Measurements from ENCODE around the gene CC2D1A.

Gene CC2D1A

DNA sequence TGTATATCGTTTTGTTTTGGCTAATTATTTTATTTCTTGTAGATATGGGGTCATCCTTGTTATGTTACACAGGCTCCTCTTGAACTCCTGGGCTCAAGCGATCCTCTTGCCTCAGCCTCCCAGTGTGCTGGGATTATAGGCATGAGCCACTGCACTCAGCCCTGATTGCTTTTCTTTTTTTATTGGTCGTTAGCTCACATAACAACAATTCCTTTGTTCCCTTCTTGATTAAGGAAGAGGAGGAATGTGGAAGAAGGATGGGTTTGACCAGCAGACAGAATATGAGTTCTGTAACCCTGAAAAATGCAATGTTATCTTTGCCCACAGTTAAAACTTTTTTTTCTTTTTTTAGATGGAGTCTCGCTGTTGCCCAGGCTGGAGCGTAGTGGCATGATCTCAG, 11.4 kb upstream of the CC2D1A start:
- no peak overlapping the region for H3K27ac ChIP-seq
- TF ChIP-seq CTCF (IDR thresholded peaks at IDR 0.05) (no peak), ZFX (IDR thresholded peaks at IDR 0.05; ENCODE audit: borderline replicate concordance) (no peak)

- no peak for TF ChIP-seq CTCF (IDR thresholded peaks at IDR 0.05)
- TF ChIP-seq ZFX (IDR thresholded peaks at IDR 0.05; ENCODE audit: borderline replicate concordance), result no peak
- H3K27ac ChIP-seq, result no peak overlapping the region
Observed at GRCh38 chr19:13896227-13896626, 9.8 kb upstream of the CC2D1A start.

GRCh38 chr19:13899393-13899792, 6.6 kb upstream of the CC2D1A start:
- TF ChIP-seq ZFX (IDR thresholded peaks at IDR 0.05; ENCODE audit: borderline replicate concordance) (no peak), CTCF (IDR thresholded peaks at IDR 0.05) (no peak)
- no peak overlapping the region for H3K27ac ChIP-seq

DNA sequence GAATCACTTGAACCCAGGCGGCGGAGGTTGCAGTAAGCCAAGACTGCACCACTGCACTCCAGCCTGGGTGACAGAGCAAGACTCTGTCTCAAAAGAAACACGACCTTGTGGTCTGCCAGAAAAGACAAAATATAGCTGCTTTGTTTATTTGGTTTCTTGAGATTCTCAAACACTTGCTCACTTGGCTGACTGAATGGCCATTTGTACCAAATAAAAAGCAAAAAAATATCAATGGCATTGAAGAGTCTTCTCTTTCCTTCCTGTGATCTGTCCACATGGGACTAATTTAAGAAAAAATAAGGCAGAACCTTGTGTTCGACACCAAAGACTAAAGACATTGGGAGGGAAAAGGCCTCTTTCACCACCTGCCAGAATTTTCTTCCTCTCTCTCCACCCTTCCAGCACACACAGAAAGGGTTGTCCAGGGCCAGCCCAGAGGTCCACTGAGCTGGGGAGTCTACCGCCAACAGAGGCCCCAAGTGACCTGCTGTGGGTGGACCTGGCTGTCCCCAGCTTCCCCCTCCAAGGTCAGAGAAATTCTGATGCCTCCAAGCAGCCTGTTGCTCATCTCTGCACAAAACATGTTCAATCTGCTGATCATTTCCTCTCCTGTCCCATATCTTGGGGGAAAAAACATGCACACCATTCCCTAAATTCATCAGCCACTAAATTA, 6.0 kb upstream of the CC2D1A start:
- TF ChIP-seq ZFX (IDR thresholded peaks at IDR 0.05; ENCODE audit: borderline replicate concordance) (no peak), CTCF (IDR thresholded peaks at IDR 0.05) (no peak)
- no peak overlapping the region for H3K27ac ChIP-seq

GRCh38 chr19:13902993-13903555, 2.9 kb upstream of the CC2D1A start:
- no peak for TF ChIP-seq ZFX (IDR thresholded peaks at IDR 0.05; ENCODE audit: borderline replicate concordance)
- peak; percentile 64 for TF ChIP-seq CTCF (IDR thresholded peaks at IDR 0.05)
- H3K27ac ChIP-seq, result no peak overlapping the region

DNA sequence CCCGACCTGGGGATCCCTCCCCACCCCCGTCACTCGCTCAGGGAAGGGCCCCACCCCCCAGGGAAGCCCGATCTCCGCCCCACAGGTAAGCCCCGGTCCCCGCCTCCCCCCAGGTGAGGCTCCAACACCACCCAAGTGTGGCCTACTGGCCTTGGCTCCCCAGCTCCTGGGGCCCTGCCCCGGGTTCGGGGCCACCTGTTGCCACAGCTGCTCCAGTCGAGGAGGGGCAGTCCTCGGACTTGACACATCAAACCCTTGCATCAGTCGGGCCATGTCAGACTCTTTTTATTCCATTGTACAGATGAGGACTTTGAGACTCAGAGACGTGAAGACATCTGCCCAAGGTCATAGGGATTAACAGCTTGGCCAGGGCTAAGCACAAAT, 512 bp downstream of the CC2D1A start:
- peak overlapping the region; percentile 64 for H3K27ac ChIP-seq
- TF ChIP-seq ZFX (IDR thresholded peaks at IDR 0.05; ENCODE audit: borderline replicate concordance), result no peak
- TF ChIP-seq CTCF (IDR thresholded peaks at IDR 0.05), result no peak

DNA sequence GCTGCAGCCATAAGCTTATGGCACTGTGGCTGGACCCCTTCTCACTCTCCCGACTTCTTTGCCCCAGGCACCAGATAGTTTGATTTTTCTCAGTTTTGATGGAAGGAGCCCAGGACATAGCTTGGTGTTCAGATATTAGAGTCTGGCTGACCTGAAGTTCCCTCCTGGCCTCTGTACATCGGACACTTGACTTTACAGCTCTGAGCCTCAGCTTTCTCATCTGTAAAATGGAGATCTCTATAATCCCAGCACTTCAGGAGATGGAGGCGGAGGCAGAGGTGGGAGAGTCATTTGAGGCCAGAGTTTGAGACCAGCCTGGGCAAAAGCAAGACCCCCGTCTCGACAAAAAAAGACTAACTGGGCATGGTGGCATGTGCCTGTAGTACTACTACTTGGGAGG, 909 bp downstream of the CC2D1A start:
- no peak for TF ChIP-seq CTCF (IDR thresholded peaks at IDR 0.05)
- TF ChIP-seq ZFX (IDR thresholded peaks at IDR 0.05; ENCODE audit: borderline replicate concordance), result no peak
- H3K27ac ChIP-seq, result peak overlapping the region; percentile 64
